Caco-2 (cell line): ENCODE measurements around the gene MARK4. TPM values are rescaled to one million over a fixed set of nuclear protein-coding genes. Genes with fewer than 3 reads are reported as not detected.

Source experiments
- BruUV-seq: library from RNA; stranded (reverse); fragments of 400-500 nt; replicated peaks from 2 replicates; lab custom pipeline; 2021; lab: Mats Ljungman, UMichigan
- CTCF ChIA-PET: fragments of 300-600 bp; sonication (Branson Sonifier 250); formaldehyde crosslinking; loops from one replicate; lab custom pipeline; 2022; ENCODE audit warnings: antibody characterized with exemption; lab: Charles Lee
- POLR2A ChIA-PET: fragments of 300-600 bp; sonication (Branson Sonifier 250); formaldehyde crosslinking; loops from one replicate; lab custom pipeline; 2022; ENCODE audit warnings: antibody characterized with exemption; lab: Charles Lee
- DNase-seq, 2 experiments: peaks; one replicate each; pipeline versions ENCODE4 v3.0.0 to v3.0.0-alpha.2; 2020 to 2022
- H3K27me3 ChIP-seq: replicated peaks from 2 replicates; pipeline ENCODE4 v1.6.0; 2011; ENCODE audit warnings: low read length; ENCODE audit not compliant: control insufficient read depth, insufficient read depth
- H3K36me3 ChIP-seq: 2 replicates; pipeline ENCODE4 v1.5.1; 2011; ENCODE audit warnings: low read length; ENCODE audit not compliant: control insufficient read depth, insufficient read depth
- H3K4me1 ChIP-seq: fragments of 250-450 bp; sonication (Bioruptor Pico); 2 replicates; pipeline ENCODE4 v1.5.1; 2020; ENCODE audit warnings: mild to moderate bottlenecking
- H3K4me3 ChIP-seq: 2 replicates; pipeline ENCODE4 v1.5.1; 2011; ENCODE audit warnings: low read depth, mild to moderate bottlenecking, control low read depth, low read length
- H3K9me3 ChIP-seq: fragments of 250-450 bp; sonication (Bioruptor Pico); 2 replicates; pipeline ENCODE4 v1.5.1; 2020; ENCODE audit warnings: mild to moderate bottlenecking, moderate library complexity
- H3K27ac Mint-ChIP-seq: one replicate; pipeline ENCODE4 v1.8.0; 2022; ENCODE audit warnings: mixed read lengths; ENCODE audit not compliant: unreplicated experiment
- H3K27me3 Mint-ChIP-seq: one replicate; pipeline ENCODE4 v1.8.0; 2022; ENCODE audit warnings: mixed read lengths; ENCODE audit not compliant: insufficient read depth, unreplicated experiment
- H3K36me3 Mint-ChIP-seq: one replicate; pipeline ENCODE4 v1.8.0; 2022; ENCODE audit warnings: mild to moderate bottlenecking, mixed read lengths; ENCODE audit not compliant: insufficient read depth, unreplicated experiment
- H3K4me1 Mint-ChIP-seq: one replicate; pipeline ENCODE4 v1.8.0; 2022; ENCODE audit warnings: low read depth, mixed read lengths; ENCODE audit not compliant: unreplicated experiment
- H3K4me3 Mint-ChIP-seq: one replicate; pipeline ENCODE4 v1.8.0; 2022; ENCODE audit warnings: mild to moderate bottlenecking, moderate library complexity, mixed read lengths; ENCODE audit not compliant: unreplicated experiment
- H3K9me3 Mint-ChIP-seq: one replicate; pipeline ENCODE4 v1.8.0; 2022; ENCODE audit warnings: mixed read lengths; ENCODE audit not compliant: unreplicated experiment
- intact Hi-C: fragments of 100-400 bp; cut with micrococcal nuclease; formaldehyde crosslinking; loops from one replicate; pipeline ENCODE4 v1.10.0; 2022; ENCODE audit not compliant: unreplicated experiment
- total RNA-seq: library from RNA; stranded (reverse); gene quantifications from 2 replicates; pipeline ENCODE4 v1.2.3, GENCODE V29; 2022
- TF ChIP-seq, protein P1 (sequence below), 2 experiments: fragments of 200-600 bp in 1 of 2; IDR thresholded peaks; 1 replicate in 1 of 2; 2 replicates in 1 of 2; pipeline versions ENCODE4 v1.5.1 to v1.8.0; 2011 to 2022; ENCODE audit warnings: antibody characterized with exemption in 1 of 2, control low read depth in 1 of 2, inconsistent platforms in 1 of 2, low read depth in 1 of 2, low read length in 1 of 2, mild to moderate bottlenecking in 1 of 2, moderate library complexity in 1 of 2; ENCODE audit not compliant: insufficient read depth in 1 of 2, severe bottlenecking in 1 of 2, unreplicated experiment in 1 of 2

MARK4 gene
- total RNA-seq, 1 experiment from 2014 or later, result 30.3 TPM

DNA sequence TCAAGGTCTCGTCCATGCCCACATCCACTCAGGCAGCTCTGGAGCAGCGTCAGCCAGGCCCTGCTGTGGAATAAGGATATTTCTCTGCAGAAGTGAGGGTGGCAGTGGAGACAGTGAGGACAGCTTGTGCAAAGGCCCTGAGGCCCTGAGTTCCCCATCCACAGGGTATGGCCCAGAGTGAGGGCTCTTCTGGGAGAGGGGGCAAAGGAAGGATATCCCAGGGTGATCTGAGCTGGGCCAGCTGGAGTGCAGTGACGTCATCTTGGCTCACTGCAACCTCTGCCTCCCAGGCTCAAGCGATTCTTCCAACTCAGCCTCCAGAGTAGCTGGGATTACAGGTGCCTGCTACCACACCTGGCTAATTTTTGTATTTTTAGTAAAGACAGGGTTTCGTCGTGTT is 11.5 kb downstream of the MARK4 start:
- ChIA-PET POLR2A (no interaction called here), CTCF (no interaction called here)
- H3K27me3 ChIP-seq, result no peaks in the 10 kb centered on the region
- DNase-seq, result no peak
- intact Hi-C loops, result no loop called here
- H3K4me1 ChIP-seq, result no peaks in the 10 kb centered on the region
- no TSS peak for BruUV-seq
- no peaks in the 10 kb centered on the region for H3K9me3 Mint-ChIP-seq
- H3K27me3 Mint-ChIP-seq, result no peaks in the 10 kb centered on the region
- no peaks in the 10 kb centered on the region for H3K9me3 ChIP-seq
- H3K36me3 ChIP-seq, result no peaks in the 10 kb centered on the region
- H3K4me3 Mint-ChIP-seq, result no peak overlapping the region
- H3K36me3 Mint-ChIP-seq, result peaks cover 15% of the 10 kb centered on the region
- no peak overlapping the region for H3K27ac Mint-ChIP-seq
- no peak overlapping the region for H3K4me3 ChIP-seq
- TF ChIP-seq, protein P1, sequence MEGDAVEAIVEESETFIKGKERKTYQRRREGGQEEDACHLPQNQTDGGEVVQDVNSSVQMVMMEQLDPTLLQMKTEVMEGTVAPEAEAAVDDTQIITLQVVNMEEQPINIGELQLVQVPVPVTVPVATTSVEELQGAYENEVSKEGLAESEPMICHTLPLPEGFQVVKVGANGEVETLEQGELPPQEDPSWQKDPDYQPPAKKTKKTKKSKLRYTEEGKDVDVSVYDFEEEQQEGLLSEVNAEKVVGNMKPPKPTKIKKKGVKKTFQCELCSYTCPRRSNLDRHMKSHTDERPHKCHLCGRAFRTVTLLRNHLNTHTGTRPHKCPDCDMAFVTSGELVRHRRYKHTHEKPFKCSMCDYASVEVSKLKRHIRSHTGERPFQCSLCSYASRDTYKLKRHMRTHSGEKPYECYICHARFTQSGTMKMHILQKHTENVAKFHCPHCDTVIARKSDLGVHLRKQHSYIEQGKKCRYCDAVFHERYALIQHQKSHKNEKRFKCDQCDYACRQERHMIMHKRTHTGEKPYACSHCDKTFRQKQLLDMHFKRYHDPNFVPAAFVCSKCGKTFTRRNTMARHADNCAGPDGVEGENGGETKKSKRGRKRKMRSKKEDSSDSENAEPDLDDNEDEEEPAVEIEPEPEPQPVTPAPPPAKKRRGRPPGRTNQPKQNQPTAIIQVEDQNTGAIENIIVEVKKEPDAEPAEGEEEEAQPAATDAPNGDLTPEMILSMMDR (IDR thresholded peaks at IDR 0.05; ENCODE audit: insufficient read depth in 1 of 2, low read depth in 1 of 2, low read length in 1 of 2, severe bottlenecking in 1 of 2, unreplicated experiment in 1 of 2), result no peak
- H3K4me1 Mint-ChIP-seq, result no peaks in the 10 kb centered on the region

DNA sequence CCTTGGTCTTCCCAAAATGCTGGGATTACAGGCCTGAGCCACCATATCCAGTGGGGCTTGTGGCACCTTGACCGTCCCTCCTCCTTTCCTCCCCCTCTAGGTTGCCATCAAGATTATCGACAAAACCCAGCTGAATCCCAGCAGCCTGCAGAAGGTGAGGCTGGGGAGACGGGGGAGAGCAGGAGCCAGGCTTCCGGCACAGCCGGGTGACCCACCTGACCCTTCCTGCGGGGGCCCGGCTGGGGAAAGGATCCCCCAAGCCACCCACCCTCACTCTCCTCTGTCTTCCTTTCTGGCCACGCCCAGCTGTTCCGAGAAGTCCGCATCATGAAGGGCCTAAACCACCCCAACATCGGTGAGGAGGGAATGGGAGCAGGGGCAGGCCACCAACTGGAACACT is 11.9 kb downstream of the MARK4 start:
- POLR2A ChIA-PET, result no interaction called here
- peaks cover 15% of the 10 kb centered on the region for H3K36me3 Mint-ChIP-seq
- H3K9me3 Mint-ChIP-seq, result no peaks in the 10 kb centered on the region
- no peak overlapping the region for H3K4me3 Mint-ChIP-seq
- Histone ChIP-seq H3K4me1 (no peaks in the 10 kb centered on the region), H3K36me3 (no peaks in the 10 kb centered on the region), H3K27me3 (no peaks in the 10 kb centered on the region), H3K4me3 (no peak overlapping the region), H3K9me3 (no peaks in the 10 kb centered on the region)
- H3K4me1 Mint-ChIP-seq, result no peaks in the 10 kb centered on the region
- CTCF ChIA-PET, result no interaction called here
- no TSS peak for BruUV-seq
- H3K27me3 Mint-ChIP-seq, result no peaks in the 10 kb centered on the region
- intact Hi-C loops, result no loop called here
- no peak overlapping the region for H3K27ac Mint-ChIP-seq
- TF ChIP-seq, protein P1 (IDR thresholded peaks at IDR 0.05; ENCODE audit: insufficient read depth in 1 of 2, low read depth in 1 of 2, low read length in 1 of 2, severe bottlenecking in 1 of 2, unreplicated experiment in 1 of 2), result no peak
- no peak for DNase-seq

DNA sequence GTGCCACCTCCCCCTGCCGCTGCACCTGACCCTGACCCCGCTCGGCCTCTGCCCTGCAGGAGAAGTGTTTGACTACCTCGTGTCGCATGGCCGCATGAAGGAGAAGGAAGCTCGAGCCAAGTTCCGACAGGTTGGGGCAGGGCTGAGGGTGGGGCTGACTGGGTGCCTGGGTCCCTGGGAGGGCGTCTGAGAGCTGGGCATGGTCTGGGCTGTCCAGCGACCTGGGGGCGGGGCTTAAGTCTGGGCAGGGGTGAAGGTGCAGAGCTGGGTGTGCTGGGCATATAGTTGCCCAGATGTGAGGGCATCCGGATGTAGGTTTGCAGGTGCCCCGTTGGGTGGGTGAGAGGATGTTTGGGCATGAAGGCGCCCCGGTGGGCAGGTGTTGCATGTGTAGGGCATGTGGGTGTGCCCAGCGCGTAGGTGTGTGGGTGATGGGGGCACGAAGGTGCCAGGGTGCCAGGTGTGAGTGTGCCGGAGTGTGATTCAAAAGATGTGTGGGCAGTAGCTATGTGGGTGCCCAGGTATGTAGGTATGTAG is 13.8 kb downstream of the MARK4 start:
- Mint-ChIP-seq H3K27me3 (no peaks in the 10 kb centered on the region), H3K4me3 (no peak overlapping the region), H3K4me1 (no peaks in the 10 kb centered on the region), H3K36me3 (peaks cover 15% of the 10 kb centered on the region), H3K27ac (no peak overlapping the region), H3K9me3 (no peaks in the 10 kb centered on the region)
- H3K27me3 ChIP-seq, result no peaks in the 10 kb centered on the region
- intact Hi-C loops, result no loop called here
- BruUV-seq, result no TSS peak
- TF ChIP-seq, protein P1 (IDR thresholded peaks at IDR 0.05; ENCODE audit: insufficient read depth in 1 of 2, low read depth in 1 of 2, low read length in 1 of 2, severe bottlenecking in 1 of 2, unreplicated experiment in 1 of 2), result no peak
- POLR2A ChIA-PET, result no interaction called here
- CTCF ChIA-PET, result no interaction called here
- no peaks in the 10 kb centered on the region for H3K4me1 ChIP-seq
- H3K4me3 ChIP-seq, result no peak overlapping the region
- no peaks in the 10 kb centered on the region for H3K9me3 ChIP-seq
- no peaks in the 10 kb centered on the region for H3K36me3 ChIP-seq
- DNase-seq, result no peak
